ENCODE measurements around the gene FRMD4A.

GRCh38 chr10:13942035-13942434, 388.7 kb downstream of the FRMD4A start:
- TF ChIP-seq POLR2AphosphoS5 (IDR thresholded peaks at IDR 0.05) (no peak), CTCF (IDR thresholded peaks at IDR 0.05) (no peak)
